CD1c-positive myeloid dendritic cell (primary cell): ENCODE measurements around the gene TSN.
"Not testable (repeated sequence)": the region's sequence is repeated elsewhere in the genome, so short reads cannot be mapped to it uniquely, and the experiment has no call there.

Experiments used
- DNase-seq: peaks from one replicate; pipeline ENCODE4 v3.0.0-alpha.2; 2016; ENCODE audit errors: extremely low spot score

Gene TSN

DNA sequence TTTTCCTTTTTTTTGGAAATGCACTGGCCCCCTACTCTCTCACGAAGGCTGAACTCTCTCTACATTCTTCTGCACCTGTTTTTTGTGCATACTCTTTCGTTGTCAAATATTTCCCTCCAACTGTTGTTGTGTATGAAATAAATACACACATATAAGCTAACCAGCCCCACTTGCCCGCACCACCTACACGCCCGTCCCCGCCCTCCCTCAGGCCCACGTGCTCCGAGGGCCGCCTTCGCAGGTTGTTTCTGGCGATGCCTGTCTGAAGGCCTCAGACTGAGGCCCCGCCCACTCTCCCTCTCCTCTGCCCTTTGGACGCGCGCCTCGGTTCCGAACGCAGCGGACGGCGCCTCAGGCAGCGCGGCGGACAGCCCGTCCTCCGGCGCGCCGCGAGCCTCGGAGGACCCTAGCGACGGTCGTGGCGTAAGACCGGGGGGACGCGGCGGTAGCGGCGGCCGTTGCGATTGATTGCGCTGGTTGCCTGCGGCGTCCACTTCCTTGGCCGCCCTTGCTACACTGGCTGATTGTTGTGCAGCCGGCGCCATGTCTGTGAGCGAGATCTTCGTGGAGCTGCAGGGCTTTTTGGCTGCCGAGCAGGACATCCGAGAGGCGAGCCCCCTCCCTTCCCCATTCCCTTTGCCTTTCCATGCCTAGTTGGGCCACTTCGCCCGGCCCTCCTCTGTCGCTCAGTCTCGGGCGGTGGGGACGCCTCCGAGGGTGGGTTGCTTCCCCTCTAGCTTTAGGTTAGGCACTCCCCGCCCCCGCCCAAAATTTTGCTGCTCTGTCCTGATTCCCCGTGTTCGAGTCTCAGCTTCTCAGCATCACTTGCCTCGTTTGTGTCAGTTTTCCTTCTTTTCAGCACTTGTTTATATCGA, at the start of gene TSN:
Gene TSN, plus strand, starts transcription at position 415 of the 875 bp plus-strand sequence. Its CDS starts 129 bp downstream, at position 544.
- peak; percentile 99 for DNase-seq

DNA sequence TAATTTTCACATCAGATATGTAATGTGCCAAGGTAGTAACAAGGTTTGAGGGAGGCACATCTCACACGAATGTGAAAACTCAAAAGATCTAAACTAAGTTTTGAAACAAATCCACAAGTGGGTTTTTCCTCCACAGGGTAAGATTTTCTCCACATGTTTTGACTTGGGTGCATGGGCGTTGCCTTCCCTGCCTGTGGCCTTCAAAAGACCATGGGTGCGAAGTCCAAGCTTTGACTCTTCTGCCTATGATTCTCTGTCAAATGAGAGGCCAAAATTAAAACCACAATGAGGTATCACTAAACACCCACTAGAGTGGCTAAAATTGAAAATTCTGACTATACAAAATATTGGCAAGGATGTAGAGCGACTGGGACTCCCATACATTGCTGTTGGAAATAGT, 49.5 kb upstream of the TSN start:
- DNase-seq, result no peak

DNA sequence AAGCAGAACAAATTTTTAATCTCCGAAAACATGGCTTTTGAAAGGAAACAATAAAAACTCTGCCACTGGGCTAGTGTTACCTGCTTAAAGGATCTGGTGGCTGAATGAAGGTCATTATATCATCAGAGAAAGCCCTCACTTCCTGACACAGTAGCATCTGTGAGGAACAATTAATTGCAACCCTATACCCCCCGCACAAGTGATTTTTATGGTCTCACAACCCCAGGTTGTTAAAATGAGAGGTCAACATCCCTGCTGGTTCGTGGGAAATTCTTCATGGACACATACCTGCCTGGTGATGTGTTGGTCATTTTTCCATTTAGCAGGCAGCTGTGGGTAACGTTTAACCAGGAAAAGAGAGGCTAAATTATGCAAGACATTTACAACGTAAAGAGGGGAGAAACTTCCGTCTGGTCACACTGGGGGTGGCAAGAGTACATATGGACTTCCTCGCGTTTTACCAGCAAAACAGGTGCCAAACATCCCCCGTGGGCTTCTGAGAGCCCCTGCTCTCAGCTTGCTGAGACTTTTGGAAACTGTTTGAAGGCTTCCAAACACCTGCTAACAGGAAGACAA, 48.0 kb upstream of the TSN start:
- DNase-seq, result no peak

DNA sequence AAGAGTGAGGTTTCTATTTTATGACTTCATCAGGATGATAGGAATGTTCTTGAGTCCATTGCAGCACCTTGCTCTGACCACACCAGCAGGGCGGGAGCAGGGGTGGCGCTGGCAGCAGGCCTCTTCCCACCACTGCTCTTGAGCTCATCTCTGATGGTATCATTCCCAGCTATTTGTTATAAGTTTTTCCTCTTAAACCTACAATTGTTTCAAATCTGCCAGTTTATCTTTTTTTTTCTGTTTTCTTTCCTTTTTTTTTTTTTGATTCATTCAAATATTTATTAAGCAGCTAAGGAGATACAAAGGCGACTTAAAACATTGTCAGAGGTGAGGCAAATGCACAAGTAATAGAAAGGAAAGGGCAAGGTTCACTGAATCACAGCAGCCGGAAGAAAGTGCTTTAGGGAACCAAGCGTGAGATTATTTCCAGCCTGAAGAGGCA, 47.5 kb upstream of the TSN start:
- no peak for DNase-seq

DNA sequence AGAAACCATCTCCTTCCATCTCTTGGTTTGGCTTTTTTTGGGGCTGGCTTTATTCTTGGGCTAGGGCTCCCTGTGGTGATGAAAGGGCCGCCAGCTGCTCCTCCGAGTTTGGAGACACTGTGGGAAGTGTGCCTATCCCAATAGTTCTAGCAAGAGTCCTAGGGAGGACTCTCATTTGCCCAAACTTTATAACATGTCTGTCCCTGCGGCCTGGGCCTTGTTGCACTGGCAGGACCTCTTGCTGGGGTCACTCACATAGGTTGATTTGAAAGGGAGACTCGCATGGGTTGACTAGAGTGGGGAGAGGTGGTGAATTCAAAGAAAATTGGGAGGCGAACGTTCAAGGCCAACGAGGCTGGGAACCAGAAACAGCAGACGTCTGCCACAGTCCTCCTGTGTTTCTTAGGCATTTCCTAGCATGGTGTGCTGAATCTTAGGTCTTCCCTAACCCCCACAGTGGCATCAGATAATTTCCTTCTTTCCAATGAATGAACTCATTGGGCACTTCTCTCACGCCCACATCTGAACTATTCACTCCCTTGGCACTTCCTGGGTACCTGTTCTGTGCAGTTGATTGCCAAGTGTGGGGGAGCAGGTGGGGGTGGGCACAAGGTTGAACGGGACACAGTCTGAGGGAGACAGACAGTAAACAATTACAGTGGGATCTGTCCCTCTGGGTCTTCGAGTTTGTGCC, 45.5 kb upstream of the TSN start:
- no peak for DNase-seq

DNA sequence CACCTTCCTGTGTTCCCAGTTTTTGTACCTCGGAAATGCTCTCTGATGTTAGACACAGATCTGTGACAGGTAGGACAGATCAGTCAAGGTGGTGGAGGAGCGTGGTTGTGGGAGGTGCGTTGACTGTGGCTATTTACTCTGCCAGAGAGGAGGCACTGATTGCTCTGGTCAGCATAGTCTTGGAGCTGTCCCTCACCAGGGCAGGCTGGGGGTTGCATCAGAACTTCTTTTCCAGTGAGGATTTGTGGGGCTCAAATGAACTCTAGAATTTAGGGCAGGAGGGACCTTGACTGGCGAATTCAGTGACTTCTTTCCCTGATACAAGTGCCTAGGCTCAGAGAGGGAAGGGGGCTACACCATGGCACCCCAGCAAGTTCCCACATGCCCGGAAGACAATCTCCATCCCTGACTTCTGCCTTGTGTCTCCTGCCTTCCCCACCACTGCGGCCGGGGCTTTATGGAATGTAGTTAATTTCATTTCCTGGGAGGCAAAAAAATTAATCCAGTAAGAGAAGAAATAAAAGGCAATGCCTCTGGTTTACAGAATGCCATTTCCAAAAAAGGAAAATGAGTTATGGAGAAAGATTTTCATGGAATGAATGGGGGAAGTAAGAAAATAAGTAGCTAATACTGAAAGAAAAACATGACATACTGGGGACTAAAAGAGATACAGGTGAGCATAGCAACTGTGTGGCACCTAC, 44.8 kb upstream of the TSN start:
- no peak for DNase-seq

DNA sequence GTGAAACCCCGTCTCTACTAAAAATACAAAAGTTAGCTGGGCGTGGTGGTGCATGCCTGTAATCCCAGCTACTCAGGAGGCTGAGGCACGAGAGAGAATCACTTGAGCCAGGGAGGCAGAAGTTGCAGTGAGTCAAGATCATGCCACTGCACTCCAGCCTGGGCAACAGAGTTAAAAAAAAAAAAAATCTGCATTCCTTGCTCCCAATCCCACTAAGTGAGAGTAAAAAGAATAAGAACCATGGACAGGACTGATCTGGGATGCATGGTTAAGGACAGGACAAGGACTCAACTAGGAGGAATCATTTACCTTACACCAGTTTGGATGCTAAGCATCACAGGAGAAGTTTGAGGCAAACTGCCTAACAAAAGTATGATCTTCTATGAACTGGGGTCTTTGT, 44.0 kb upstream of the TSN start:
- not testable (repeated sequence) for DNase-seq

DNA sequence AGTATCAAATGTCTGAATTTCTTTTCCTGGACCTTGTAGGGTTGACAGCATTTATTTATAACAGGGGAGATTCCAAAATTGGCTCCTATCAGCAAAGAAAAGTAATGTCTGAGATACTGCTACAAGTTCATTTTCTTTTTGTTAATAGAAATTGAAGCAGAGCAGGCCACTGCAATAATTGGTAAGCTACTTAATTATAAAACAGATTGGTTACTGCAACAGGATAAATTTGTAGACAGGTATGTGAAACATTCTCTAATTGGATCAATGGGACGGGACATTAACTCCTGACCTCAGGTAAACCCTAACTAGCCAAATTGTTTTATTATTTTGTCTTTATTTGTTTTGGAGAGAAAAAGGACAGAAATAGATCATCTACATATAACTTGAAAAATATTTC, 39.3 kb upstream of the TSN start:
- no peak for DNase-seq

DNA sequence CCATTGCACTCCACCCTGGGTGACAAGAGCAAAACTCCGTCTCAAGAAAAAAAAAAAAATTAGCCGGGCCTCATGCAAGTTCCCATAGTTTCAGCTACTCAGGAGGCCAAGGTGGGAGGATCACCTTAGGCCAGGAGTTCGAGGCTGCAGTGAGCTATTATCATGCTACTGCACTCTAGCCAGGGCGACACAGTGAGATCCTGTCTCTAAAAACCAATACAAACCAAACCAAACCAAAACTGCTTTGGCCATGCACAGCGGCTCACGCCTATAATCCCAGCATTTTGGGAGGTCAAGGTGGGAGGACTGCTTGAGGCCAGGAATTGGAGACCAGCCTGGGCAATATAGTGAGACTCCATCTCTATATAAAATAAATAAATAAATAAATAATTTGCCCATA, 37.9 kb upstream of the TSN start:
- DNase-seq, result no peak

DNA sequence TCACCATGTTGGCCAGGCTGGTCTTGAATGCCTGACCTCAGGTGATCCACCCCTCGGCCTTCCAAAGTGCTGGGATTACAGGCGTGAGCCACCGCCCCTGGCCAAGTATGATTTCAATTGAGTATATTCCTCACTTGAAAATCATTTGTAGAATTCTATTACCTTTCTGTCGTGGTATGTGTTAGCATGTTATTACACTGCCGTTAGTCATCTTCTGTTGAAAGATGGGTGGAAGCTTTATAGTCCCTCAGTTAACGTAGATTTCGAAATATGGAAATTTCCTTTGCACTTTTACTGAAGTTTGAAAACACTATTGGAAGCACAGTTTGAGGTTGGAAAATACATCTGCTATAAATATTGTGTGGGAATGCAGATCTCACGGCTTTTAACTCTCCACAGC, 33.5 kb upstream of the TSN start:
- peak; percentile 13 for DNase-seq

DNA sequence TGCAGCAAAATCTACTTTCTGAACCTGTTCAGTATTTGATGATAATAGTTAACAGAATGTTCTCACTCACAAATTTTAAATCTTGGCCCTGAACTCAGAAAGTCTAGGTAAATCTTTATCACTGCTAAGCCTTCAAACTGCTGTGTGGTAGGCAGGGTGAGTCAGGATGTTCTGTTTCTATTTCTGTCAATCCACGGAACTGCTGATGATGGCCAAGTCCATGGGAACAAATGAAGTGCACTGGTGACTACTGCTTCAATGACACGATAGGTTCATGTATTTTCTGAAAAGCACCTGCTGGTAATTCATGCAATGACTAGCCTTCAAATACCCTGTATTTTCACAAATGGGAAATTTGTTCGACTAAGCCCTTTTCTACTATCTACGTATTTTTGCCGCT, 33.0 kb upstream of the TSN start:
- DNase-seq, result peak; percentile 10

DNA sequence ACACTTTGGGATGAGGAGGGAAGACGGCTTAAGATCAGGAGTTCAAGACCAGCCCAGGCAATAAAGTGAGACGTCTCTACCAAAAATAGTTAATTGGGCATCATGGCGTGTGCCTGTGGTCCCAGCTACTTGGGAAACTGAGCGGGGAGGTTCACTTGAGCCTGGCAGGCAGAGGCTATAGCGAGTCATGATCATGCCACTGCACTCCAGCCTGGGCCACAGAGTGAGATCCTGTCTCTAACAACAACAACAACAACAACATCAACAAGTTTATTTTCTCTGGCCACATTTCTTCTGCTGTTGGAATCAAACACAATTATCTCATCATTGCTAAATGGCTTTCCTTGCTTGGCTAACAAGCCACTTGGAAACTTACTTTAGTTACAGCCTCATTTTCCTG, 32.1 kb upstream of the TSN start:
- no peak for DNase-seq

DNA sequence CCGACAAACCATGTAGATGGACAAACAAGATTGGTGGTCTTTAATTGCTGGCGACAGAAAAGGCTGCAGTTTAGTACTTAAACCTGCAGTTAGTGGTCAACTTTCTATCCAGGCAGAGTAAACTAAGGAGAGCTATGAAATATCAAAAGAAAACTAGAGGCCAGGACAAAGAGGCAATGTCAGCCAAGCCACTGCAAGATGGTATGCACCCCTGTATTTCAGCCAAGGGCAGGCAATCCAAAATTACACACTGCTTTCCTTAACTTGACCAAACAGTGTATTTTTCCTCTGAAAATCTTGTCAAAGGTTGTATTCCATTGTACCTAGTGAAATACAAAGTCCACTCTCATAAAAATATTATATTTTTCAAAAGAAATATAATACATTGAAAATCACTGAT, 28.1 kb upstream of the TSN start:
- DNase-seq, result no peak

DNA sequence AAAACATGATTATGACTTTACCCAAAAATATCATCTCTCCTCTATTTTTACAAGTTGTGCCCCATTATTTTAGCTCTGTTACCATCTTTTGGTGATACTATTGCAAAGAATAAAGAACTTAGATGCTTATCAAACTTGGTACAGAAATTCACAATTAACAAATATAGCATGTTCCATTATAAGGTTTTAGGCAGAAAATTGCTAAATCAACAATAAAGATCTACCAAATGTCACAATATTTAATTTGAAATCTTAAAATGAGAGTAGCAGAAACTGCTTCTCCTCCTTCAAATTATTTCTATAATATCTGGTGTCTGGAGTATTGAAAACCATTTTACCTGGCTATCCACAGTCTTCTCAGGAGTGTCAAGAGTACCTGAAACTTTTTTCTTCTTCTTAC, 27.5 kb upstream of the TSN start:
- DNase-seq, result no peak

DNA sequence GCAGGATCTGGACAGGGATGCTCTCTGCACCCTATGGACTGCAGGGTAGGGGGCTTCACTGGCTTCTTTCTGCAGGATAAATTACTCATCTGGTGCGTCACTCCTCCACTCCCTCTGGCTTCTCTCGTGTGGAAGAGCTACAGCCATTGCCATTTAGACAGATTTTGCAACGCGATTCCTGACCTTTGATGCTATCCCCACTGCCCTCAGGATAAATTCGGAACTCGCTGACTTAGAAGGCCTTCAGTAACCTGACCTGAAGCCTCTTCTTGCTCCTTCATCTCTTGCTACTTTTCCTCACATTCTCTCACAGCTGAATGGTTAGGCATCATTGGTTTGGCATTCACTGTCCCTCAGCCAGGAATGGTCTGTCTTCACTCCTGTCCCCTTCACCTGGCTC, 24.1 kb upstream of the TSN start:
- DNase-seq, result no peak

DNA sequence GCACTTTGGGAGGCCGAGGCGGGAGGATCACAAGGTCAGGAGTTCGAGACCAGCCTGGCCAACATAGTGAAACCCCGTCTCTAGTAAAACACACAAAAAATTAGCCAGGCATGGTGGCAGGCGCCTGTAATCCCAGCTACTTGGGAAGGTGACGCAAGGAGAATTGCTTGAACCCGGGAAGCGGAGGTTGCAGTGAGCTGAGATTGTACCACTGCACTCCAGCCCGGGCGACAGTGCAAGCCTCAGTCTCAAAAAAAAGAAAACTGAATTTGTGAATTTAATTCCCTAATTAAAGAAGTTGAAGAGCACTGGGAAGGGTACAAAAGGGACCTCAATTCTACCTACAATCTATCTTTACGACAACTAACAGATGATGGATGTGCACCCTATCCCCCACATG, 20.9 kb upstream of the TSN start:
- DNase-seq, result not testable (repeated sequence)

DNA sequence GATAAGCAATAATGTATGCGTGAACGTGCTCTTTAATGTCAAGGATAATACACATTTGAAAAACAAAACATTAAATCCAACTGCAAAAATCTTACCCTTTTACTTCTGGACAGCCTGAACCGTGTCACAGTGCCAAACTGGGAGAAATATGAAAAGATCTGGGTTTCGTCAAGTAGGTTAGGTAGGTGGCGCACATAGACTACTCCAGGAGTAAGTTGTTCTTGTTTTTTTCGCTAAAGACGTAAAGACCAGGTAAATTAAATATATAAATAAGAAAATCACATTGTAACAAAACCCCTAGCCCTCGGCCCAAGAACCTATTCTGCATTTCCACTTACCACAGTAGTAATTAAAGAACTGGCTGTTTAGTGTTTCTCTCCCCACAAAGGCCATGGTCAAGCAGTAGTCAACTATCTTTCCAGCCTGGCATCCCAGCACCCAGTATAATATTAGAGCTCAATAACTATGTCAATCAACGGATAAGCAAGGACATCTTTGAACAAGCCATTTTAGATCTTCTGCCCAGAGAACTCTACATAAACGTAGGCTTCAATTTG, 19.9 kb upstream of the TSN start:
- no peak for DNase-seq

DNA sequence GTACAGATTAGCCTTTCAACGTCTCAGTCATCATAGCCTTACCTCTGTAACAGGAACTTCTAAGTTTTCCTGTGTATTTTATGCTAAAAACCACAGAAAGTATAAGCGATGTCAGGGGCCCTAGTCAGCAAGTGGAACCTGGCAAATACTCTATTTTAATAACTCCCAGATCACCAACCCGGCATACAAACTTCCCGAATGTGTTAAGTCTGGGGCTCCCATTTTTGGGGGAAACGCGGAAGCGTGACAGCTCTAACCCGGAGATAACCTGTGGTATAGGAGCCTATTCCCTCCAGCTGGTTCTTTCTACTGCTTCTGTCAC, 19.4 kb upstream of the TSN start:
- peak; percentile 15 for DNase-seq

DNA sequence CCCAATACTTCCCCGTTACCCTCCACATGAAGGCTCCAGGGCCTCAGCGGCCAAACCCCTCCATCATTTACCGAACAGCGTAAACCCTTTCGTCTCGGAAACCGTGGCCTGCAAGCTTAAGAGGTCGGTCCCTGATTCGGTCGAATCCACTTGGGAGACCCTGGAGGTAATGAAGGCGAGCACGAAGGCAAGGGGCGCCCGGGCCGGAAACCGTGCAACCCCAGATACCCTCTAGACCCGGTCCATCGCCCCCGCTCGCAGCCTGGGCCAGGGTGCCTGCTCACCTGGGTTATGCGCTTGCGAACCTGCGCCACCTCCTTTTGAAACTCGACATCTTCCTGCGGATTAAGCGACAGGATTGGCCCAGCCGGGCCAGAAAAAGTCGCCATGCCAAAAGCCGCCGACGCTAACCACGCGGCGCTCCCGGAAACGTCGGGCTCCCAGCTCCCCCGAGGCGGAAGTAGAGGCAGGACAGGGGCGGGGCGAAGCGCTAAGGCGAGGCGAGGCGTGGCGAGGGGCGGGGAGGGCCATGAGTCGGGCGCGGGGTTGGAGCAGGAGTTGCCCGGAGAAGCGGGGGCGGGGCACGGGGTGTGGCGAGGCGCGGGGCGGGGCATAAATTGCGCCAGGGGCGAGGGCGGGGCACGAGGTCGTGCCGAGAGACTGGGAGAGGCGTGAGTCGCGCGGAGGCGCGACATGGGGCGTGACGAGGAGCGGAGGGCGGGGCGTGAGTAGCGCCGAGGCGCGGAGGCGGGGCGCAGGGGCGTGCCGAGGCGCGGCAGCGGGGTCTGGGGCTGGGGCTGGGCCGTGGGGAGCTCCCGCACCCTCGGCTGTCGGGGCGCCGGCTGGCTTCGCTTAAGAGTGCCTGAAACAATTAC, 18.8 kb upstream of the TSN start, which contains the start of gene NIFK:
Gene NIFK, minus strand, starts transcription at position 414 of the 875 bp plus-strand sequence. Its CDS starts 25 bp downstream, at position 389.
- peak; percentile 99 for DNase-seq

DNA sequence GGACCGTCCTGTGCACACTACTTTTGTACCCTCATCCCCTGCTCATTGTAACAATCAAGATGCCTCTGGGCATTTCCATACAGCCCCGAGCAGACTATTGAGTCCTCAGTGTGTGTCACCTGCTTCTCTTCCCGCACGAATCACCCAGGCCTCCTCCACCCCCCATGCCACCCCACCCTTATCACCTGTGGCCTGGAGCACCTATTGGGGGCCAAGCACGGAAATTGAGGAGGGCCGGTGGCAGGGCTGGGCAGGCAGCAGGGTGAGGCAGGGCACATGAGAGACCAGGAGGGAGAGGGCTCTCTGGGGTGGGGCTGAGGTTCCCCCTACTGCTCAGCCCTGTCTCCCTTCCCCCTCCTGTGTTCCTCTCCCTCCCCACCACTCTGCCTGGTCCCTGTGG, 14.5 kb upstream of the TSN start:
- no peak for DNase-seq

DNA sequence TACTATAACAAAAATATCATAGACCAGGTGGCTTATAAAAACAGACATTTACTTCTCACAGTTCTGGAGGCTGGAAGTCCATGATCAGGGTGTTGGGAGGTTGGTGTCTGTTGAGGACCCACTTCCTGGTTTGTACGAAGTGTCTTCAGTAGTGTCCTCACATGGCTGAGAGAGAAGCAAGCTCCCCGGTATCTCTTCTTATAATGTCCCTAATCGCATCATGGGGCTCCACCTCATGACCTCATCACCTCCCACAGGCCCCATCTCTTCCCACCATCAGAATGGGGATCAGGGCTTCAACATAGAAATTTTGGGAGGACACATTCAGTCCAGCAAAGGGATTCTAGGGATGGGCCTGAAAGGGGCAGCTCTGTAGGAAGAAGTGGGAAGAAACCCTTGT, 14.0 kb upstream of the TSN start:
- no peak for DNase-seq
